ENCODE data around the gene SYDE1. TPM values are rescaled to one million over a fixed set of nuclear protein-coding genes. Genes with fewer than 3 reads are reported as not detected.

SYDE1 gene
- total RNA-seq, 2 experiments from 2014 or later, result 1.1 to 1.8 TPM

- DNase-seq (no peak), ATAC-seq (no peak)
- ChIA-PET CTCF (interaction anchor here (0.7 to 7.2 kb wide), 6 partner anchors 24 to 433 kb away, joined by 3 to 88 read pairs (median 4); a partner anchor contains a TSS), POLR2A (no interaction called here)
- Mint-ChIP-seq H3K27me3 (peaks cover 9% of the 10 kb centered on the region), H3K9me3 (peaks cover 2% of the 10 kb centered on the region), H3K36me3 (ENCODE audit: low read depth) (no peaks in the 10 kb centered on the region), H3K4me1 (ENCODE audit: low read depth) (peaks cover 5% of the 10 kb centered on the region), H3K4me3 (no peak overlapping the region), H3K27ac (no peak overlapping the region)
- intact Hi-C loops (cut with micrococcal nuclease), result loop anchor here (1.0 to 2.0 kb wide), 2 partner anchors 49 to 57 kb away; no protein-coding TSS in a partner anchor
- TF ChIP-seq CTCF (IDR thresholded peaks at IDR 0.05), result no peak
Observed at GRCh38 chr19:15149737-15150136, 42.5 kb downstream of the SYDE1 start.

DNA sequence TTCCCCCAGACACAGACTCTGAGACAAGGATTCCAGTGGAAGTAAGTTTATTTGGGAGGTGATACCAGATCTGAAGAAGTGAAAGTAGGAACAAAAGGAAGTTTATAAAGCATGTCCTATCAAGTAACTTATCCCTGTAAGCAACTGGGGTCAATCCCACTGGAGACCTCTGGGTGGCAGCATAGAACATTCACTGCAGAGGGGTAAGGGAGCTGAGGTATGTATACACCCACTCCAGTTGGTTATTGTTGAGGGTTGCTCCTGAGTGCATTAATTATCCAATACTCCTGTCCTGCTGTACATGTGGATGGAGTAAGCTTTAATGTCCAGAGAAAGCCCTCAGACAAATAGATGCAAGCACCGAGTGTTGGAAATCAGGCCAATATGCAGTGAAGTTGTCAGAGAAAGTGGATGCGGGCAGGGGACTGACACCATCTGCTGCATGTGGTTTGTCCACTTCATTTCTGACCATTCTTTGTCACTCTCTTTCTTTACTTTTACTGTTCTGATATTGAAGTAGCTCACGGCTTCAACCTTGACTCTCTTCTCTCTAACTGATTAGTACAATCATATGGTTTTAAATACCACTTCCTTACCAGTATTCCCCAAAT is 46.9 kb downstream of the SYDE1 start:
- ChIA-PET CTCF (interaction anchor here (0.8 to 7.2 kb wide), 17 partner anchors 14 to 402 kb away, joined by 3 to 88 read pairs (median 5); no protein-coding TSS in a partner anchor), POLR2A (no interaction called here)
- H3K4me3 Mint-ChIP-seq, result no peak overlapping the region
- peaks cover 2% of the 10 kb centered on the region for H3K9me3 Mint-ChIP-seq
- intact Hi-C loops (cut with micrococcal nuclease), result no loop called here
- H3K4me1 Mint-ChIP-seq (ENCODE audit: low read depth), result peaks cover 5% of the 10 kb centered on the region
- ATAC-seq, result peak; percentile 71
- peak; percentile 68 for DNase-seq
- H3K27me3 Mint-ChIP-seq, result peaks cover 11% of the 10 kb centered on the region
- peak; percentile 66 for TF ChIP-seq CTCF (IDR thresholded peaks at IDR 0.05)
- H3K36me3 Mint-ChIP-seq (ENCODE audit: low read depth), result no peaks in the 10 kb centered on the region
- H3K27ac Mint-ChIP-seq, result no peak overlapping the region

DNA sequence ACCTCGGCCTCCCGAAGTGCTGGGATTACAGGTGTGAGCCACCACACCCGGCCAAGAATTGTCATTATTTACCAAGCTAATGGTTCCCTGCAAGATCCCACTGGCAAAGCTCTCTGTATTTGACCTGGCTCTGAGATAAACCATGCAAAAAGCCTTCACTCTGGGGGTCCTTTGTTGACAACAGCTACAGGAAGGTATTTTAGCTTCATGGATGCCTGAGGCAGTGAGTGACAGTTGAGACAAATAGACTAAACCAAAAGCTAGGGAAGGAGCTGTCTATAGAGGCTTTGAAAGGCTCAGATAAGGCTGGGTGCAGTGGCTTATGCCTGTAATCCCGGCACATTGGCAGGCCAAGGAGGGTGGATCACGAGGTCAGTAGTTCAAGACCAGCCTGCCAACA is 48.1 kb downstream of the SYDE1 start:
- POLR2A ChIA-PET, result no interaction called here
- H3K4me3 Mint-ChIP-seq, result no peak overlapping the region
- peaks cover 11% of the 10 kb centered on the region for H3K27me3 Mint-ChIP-seq
- CTCF ChIA-PET, result interaction anchor here (1.0 to 7.2 kb wide), 5 partner anchors 19 to 178 kb away, joined by 3 to 88 read pairs (median 9); no protein-coding TSS in a partner anchor
- no peaks in the 10 kb centered on the region for H3K36me3 Mint-ChIP-seq (ENCODE audit: low read depth)
- peaks cover 2% of the 10 kb centered on the region for H3K4me1 Mint-ChIP-seq (ENCODE audit: low read depth)
- peaks cover 2% of the 10 kb centered on the region for H3K9me3 Mint-ChIP-seq
- no peak for DNase-seq
- TF ChIP-seq CTCF (IDR thresholded peaks at IDR 0.05), result no peak
- intact Hi-C loops (cut with micrococcal nuclease), result no loop called here
- H3K27ac Mint-ChIP-seq, result no peak overlapping the region
- ATAC-seq, result no peak

GRCh38 chr19:15156391-15156790 is 49.2 kb downstream of the SYDE1 start:
- Mint-ChIP-seq H3K4me1 (ENCODE audit: low read depth) (no peaks in the 10 kb centered on the region), H3K27ac (no peak overlapping the region), H3K36me3 (ENCODE audit: low read depth) (no peaks in the 10 kb centered on the region), H3K9me3 (peaks cover 2% of the 10 kb centered on the region), H3K4me3 (no peak overlapping the region), H3K27me3 (peaks cover 11% of the 10 kb centered on the region)
- intact Hi-C loops (cut with micrococcal nuclease), result no loop called here
- no peak for TF ChIP-seq CTCF (IDR thresholded peaks at IDR 0.05)
- ChIA-PET POLR2A (no interaction called here), CTCF (interaction anchor here (2.5 kb wide), 1 partner anchor 64 kb away, joined by 13 read pairs; no protein-coding TSS in a partner anchor)
- no peak for ATAC-seq
- DNase-seq, result no peak

- H3K9me3 Mint-ChIP-seq, result peaks cover 2% of the 10 kb centered on the region
- DNase-seq (no peak), ATAC-seq (no peak)
- H3K27me3 Mint-ChIP-seq, result peaks cover 3% of the 10 kb centered on the region
- CTCF ChIA-PET, result interaction anchor here (1.2 to 2.0 kb wide), 3 partner anchors 18 to 58 kb away, joined by 3 to 14 read pairs (median 3); no protein-coding TSS in a partner anchor
- intact Hi-C loops (cut with micrococcal nuclease), result no loop called here
- no peak for TF ChIP-seq CTCF (IDR thresholded peaks at IDR 0.05)
- POLR2A ChIA-PET, result interaction anchor here (1.5 kb wide), 1 partner anchor 28 kb away, joined by 3 read pairs; no protein-coding TSS in a partner anchor
- H3K4me1 Mint-ChIP-seq (ENCODE audit: low read depth), result no peaks in the 10 kb centered on the region
- no peak overlapping the region for H3K4me3 Mint-ChIP-seq
- H3K36me3 Mint-ChIP-seq (ENCODE audit: low read depth), result no peaks in the 10 kb centered on the region
- no peak overlapping the region for H3K27ac Mint-ChIP-seq
Observed at GRCh38 chr19:15159251-15159650, 52.0 kb downstream of the SYDE1 start.

Data from activated CD8-positive, alpha-beta T cell treated with anti-CD3 and anti-CD28 coated beads for 36 hours (primary cell).